Activated gamma-delta T cell treated with anti-CD3 and anti-CD28 coated beads, Interleukin-2, amount 50 U/mL, for 16 hours (primary cell): Measurements from ENCODE around the gene SRP72.
"Not testable (repeated sequence)": the region's sequence is repeated elsewhere in the genome, so short reads cannot be mapped to it uniquely, and the experiment has no call there.

Experiments
- DNase-seq: peaks from one replicate; pipeline ENCODE4 v3.0.0-alpha.2; 2020; ENCODE audit warnings: low read depth

Gene SRP72, protein sequence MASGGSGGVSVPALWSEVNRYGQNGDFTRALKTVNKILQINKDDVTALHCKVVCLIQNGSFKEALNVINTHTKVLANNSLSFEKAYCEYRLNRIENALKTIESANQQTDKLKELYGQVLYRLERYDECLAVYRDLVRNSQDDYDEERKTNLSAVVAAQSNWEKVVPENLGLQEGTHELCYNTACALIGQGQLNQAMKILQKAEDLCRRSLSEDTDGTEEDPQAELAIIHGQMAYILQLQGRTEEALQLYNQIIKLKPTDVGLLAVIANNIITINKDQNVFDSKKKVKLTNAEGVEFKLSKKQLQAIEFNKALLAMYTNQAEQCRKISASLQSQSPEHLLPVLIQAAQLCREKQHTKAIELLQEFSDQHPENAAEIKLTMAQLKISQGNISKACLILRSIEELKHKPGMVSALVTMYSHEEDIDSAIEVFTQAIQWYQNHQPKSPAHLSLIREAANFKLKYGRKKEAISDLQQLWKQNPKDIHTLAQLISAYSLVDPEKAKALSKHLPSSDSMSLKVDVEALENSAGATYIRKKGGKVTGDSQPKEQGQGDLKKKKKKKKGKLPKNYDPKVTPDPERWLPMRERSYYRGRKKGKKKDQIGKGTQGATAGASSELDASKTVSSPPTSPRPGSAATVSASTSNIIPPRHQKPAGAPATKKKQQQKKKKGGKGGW

DNA sequence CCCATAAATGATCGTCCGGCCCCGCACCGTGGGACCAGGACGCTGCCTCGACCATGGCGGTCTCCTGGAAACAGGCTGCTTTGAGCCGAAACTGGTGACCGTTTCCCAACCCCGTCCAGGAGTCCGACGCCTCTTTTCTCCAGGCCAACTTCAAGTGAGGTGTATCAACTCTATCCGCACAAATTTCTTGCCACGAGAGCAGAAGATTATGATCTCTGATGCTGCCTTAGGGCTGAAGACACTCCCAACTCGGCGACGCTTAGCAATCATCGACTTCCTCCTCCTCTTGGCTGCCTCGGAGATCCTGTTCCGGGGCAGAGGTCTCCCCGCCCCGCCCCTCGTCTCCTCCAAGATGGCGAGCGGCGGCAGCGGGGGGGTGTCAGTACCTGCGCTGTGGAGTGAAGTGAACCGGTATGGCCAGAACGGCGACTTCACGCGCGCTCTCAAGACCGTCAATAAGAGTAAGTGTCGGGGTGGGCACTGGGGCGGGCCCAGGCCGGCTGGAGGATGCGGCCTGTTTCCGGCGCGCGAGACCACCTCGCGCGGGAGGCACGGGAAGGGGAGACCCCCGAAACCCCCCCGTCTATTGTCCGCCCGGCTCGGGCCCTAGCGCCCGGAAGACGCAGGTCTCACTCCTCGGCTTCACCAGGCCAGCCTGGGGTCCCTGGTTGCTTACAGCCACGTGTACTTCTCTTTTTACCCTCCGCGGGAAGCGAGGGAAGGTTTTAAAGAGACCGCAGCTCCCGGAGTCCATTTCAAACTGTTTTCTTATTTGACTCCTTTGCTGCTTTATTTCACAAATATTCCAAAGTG, at the start of gene SRP72:
SRP72 (plus strand) TSS at position 334 of the 813 bp plus-strand sequence; CDS start at position 353, 19 bp downstream.
- DNase-seq: peak; percentile 84

DNA sequence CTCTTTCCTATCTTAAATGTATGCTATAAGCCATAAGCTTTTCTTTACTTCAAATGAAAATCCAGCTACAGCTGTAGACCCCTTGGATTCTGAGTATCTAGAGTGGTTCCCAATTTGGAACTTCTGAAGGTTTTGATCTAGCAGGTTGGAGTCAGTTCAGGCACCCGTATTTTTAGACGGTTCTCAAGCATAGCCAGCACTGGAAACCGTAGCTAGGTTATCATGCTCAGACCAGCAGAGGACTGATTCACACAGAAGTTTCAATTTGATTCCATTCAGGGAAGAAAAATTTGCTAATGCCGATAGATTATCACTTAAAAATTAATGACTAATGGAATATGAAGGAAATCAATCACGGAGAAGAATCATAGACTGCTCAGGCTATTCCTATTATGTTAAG, 43.2 kb upstream of the SRP72 start:
- no peak for DNase-seq

DNA sequence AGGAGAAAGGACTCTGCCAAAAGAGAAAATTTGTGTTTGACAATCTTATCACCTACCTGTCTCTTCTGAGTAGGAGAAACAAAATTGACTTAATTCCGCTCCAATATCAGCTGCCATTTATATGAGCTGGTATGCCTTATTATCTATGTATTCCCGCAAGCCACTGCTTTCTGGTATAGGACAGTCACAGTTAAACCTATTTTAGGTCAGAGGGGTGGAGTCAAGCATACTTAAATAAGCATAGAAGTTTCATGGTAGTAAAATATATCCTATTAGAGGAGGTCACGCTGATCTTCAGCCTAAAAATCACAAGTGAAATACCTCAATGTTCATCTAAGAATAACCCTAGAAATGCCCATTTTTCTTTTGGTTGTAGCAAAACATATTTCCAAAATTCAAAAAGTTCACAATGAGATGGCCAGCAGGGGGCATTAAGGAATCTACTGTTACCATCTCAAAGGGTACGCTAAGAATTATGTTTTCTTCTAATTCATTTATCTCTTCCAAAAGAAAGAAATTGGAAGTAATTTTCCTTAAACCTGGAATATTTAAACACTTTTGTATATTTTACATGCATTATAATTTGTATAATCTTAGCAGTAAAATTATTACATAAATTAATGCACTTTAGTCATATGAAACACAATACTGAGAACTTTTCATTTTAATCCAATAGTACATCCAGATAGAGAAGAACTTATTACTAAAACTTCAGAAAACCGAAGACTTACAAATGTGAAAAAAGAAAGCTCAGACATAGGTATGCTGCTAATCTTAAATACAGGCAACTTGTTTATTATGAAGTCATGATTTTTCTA, 42.5 kb upstream of the SRP72 start:
- DNase-seq: peak; percentile 17

DNA sequence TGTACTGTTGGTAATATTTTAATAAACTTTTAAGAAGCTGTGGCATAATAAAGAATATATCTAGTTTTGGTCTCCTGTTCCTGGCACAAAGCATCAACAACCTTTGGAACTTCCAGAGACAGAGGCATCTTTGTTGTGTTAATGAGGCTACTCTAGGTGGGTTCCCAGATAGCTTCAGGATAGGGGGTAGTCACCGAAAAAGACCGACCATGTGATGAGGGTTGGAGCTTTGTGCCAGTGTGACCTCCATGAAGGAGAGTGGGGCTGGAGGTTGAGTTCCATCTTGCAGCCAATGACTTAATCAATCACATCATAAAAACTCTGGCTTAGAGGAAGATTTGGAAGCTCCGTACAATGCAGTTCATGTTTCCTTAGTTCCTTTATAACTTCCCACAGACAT, 41.9 kb upstream of the SRP72 start:
- no peak for DNase-seq

DNA sequence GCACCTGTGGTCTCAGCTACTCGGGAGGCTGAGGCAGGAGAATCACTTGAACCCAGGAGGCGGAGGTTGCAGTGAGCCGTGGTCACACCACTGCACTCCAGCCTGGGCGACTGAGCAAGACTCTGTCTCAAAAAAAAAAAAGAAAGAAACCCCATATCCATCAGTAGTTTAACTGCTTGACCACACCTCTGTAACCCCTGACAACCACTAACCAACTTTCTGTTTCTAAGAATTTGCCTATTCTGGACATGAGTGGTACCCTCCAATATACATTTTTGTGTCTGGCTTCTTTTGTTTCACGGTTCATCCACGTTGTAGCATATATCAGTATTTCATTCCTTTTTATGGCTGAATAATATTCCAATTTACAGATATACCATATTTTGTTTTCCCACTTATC, 41.1 kb upstream of the SRP72 start:
- no peak for DNase-seq

DNA sequence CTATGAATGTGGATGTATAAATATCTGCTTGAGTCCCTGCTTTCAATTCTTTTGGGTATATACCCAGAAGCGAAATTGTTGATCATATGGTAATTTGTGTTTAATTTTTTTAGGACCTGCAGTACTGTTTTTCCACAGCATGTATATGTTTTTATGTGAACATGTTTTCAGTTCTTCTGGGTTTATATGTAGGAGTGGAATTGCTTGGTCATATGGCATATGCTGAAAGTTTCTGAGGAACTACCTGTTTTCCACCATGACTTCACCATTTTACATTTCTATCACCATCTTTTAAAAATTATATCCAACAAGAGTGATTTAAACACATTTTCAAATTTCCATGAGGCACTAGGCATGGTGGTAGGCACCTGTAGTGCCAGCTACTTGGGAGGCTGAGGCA, 40.2 kb upstream of the SRP72 start:
- DNase-seq: no peak

DNA sequence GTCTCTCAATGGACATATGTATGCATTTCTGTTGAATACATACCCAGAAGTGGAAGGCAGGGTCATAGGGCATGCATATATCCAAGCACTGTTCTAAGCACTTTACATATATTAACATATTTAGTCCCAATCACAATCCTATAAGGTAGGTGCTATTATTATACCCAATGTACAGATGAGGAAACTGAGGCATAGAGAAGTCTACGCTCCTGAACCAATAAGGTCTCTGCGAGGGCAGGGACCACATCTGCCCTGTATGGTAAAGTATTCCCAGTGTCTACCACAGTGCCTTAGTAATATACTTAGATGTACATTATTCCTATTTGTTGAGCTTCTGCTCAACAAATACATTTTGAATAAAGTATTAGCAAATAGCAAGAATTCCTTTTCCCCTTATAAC, 37.2 kb upstream of the SRP72 start:
- no peak for DNase-seq

DNA sequence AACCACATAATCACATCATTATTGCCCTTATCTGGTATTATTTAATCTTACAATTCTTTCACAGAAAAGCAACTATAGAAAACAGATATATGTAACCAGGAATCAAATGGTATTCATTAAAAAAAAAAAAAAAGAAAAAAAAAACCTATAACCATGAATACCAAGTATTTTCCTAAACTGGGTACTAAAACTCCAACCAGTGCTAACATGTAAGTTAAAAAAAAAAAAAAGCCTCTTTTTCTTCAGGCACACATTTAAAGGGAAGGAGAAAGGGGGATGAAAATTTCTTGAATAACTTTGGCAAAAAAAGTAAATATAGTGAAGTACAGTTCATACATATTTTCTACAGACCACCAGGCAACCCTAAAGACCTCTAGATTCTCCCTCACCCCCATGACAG, 34.1 kb upstream of the SRP72 start:
- no peak for DNase-seq

DNA sequence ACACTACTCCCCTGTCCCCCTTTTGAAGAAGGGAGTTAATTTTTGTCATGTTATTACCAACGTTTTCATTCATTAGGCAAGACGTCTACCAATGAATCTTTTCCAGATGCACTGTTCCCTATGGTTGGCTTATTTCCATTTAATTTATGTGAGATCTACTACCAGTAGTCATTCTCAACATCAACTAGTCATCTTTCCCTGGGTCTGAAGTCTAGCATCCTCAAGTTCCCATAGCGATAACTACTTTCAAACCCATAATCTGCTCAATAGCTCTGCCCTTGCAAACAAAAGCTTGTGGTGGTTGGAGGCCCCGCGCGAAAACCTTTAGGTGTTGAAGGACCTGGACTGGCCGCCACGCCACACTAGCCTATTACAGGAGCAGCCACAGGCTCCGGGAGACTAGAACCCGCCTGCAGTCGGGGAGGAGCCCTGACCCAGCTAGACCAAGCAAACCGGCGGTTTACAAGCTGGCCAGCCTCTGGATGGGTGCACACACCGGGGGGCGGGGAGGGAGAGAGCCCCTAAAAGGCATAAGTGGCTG, 32.7 kb upstream of the SRP72 start:
- DNase-seq: no peak

DNA sequence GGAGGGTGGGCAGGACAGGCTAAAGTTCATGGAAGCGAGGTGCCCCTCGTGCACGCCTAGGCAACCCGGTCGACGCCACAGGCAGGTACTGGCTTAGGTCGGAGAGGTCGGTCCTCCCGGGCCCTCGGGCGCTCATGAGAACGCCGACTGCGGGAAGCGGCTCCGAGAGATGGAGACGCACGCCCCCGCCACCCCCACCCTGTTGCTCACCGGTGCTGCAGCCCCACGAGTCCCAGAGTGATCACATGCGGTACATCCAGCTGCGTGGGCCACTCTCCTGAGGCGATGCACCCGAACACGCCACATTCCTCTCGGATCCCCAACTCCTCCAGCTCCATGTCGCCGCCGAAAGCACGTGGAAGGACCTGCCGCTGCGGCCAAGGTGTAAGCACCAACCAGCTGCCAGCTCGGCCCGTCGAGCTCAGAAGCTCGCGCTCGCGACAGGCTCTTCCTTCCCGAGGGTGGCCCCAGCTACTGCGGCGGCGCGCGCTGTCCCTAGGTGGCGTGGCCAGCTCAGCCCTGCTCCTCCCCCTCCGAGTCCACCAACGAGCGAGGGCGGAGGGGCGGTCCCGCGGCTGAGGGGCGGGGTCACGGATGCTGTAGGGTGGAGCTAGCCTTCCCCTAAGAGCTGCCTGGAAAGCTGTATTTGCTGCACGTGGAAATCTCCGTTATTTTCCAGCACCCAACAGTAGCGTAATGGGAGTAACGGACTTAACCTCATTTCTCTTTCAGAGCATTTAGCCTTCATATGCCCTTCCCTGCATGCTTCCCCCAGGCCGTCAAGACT, 32.1 kb upstream of the SRP72 start, which contains the start of gene PPAT:
PPAT (minus strand) TSS at position 476 of the 787 bp plus-strand sequence; CDS start at position 338, 138 bp downstream.
- peak; percentile 97 for DNase-seq

DNA sequence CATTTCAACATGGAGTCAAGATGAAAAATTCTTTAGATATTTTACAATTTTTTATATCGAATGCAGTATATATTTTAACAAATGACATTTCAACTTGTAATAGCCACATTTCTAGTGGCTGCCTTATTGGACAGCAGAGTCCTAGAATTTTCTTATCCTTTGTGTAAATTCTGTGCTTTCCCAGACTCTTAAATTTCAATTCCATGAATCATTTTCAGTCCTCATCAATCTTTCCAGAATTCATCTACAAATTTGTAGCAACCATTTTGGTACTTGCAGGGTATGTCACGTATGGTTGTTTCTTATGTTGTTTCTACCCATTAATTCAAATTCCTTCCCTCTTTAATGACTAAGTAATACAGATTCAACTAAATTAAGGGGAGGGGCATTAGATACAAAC, 28.7 kb upstream of the SRP72 start:
- DNase-seq: no peak

DNA sequence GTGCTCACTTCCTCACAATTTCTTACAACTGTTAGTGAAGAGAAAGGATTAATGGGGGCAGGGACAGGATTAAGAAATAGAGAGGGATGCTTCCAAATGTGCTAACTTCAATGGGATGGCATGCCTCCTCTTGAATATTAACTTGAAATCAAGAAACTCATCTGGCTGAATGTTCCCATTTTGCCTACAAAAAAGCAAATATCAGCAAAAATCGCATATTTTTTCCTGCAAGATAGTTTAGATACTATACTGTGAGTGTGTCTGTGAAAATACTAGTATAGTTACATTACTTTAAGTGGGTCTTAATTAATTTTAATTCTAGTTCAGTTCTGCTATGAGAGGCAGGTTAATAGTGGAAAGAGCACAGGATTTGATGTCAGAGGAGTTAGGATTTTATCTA, 26.4 kb upstream of the SRP72 start:
- no peak for DNase-seq

DNA sequence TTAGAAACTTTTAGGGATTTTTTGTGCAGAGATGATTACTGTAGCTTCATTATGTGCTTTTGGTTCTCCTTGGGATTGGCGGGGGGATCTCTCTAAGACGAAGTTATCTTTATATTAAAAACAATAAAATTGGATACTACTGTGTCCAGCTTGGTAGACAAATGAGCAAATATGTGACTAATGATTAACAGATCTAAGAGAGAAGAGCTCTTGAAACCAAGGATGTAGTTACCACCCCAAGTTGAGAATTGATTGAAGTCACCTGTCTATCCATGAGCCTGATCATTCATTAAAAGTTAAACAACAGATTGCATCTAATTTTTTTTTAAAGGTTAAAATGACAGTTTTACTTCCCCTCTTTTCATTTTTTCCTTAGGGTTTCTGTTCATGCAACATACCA, 22.7 kb upstream of the SRP72 start:
- DNase-seq: no peak

DNA sequence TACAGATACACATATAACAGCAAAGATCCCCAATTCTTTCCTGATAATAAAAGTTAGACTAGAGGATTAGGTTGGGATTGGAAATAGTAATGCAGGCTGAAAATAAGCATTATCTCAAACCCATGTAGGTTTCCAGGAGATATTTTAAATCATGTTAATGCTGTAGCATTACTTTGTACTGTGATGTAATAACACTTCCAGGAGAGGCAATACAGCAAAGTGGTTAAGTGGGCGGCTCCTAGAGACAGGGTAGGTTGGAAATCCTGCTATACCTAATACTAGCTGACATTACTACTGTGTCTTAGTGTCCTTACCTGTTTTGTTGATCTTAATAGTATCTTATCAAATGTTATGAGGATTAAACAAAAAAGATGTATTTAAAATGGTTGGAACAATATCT, 21.7 kb upstream of the SRP72 start:
- DNase-seq: no peak

DNA sequence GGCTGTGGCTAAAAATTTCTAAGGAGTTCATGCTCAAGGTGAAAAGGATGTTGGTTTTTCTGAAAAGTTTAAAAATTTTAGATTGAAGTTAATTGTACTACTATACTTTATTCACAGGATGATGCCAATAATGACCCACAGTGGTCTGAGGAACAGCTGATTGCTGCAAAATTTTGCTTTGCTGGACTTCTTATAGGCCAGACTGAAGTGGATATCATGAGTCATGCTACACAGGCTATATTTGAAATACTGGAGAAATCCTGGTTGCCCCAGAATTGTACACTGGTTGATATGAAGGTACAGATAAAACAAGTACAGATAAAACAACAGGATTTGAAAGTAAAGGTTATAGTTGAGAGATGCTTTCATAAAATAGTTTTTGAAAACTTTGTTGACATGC, 19.1 kb upstream of the SRP72 start:
- no peak for DNase-seq

DNA sequence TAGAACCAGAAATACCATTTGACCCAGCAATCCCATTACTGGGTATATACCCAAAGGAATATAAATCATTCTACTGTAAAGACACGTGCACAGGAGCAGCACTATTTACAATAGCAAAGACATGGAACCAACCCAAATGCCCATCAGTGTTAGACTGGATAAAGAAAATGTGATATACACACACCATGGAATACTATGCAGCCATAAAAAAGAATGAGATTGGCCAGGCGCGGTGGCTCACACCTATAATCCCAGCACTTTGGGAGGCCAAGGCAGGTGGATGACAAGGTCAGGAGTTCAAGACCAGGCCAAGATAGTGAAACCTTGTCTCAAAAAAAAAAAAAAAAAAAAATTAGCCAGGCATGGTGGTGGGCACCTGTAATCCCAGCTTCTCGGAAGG, 17.9 kb upstream of the SRP72 start:
- DNase-seq: not testable (repeated sequence)

DNA sequence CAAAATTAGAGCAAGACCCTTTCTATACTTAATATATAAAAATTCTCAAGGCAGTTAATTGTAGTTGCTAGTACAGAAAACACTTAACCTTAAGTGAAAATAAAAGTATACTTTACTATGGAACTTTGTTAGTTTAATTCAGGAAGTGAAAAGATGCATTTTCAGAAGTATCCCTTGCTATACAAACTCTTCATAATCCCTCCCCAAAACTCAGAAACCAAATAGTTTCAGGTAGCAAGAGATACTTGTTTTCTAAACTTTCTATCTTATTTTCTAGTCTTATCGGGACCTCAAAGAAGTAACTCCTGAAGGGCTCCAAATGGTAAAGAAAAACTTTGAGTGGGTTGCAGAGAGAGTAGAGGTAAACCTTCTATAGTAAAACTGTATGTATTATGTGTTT, 17.1 kb upstream of the SRP72 start:
- no peak for DNase-seq

DNA sequence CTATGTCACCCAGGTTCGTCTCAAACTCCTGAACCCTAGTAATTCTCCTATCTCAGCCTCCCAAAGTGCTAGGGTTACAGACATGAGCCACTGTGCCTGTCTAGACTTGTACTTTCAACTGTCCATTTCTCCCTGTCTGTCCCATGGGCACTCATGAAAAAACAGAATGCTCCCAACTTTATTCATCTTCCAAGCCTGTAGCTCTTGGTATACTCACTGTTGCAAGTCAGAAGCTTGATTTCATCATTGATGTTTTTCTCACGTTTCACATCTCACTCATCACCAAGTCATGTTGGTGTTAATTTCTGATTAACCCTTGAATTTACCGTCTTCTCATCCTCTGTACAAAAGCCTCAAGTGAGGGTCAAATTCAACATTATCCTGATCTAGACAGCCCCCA, 7.3 kb upstream of the SRP72 start:
- DNase-seq: no peak

DNA sequence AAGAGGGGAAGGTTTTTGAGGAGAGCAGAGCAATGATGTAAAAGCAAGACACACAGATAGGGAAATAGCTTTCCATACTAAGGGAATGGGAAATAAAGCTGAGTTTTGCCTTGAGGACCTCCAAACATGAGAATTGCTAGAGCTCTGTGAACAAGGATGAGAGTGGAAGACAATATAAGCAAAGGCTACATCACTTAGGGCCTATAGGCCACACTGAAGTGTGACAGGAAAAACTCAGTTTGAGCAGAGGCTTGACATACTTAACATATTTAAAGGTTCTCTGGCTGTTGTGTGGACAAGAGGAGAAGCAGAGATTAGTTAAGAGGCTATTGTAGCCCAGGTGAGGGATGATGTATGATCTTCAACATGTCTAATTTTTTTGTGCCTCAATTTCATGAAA, 5.3 kb upstream of the SRP72 start:
- DNase-seq: no peak

DNA sequence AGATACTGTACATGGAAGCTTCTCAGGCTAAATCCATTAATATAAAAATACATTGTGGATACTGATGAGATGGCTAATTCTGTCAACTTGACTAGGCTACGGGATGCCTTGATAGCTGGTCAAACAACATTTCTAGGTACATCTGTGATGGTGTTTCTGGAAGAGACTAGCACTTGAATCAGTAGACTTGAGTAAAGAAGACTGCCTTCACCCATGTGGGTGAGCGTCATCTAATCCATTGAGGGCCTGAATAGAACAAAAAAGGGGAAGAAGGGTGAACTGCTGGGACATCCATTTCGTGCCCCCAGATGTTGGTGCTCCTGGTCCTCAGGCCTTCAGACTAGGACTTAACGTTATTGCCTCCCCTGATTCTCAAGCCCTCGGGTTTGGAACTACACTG, 3.7 kb upstream of the SRP72 start:
- no peak for DNase-seq

DNA sequence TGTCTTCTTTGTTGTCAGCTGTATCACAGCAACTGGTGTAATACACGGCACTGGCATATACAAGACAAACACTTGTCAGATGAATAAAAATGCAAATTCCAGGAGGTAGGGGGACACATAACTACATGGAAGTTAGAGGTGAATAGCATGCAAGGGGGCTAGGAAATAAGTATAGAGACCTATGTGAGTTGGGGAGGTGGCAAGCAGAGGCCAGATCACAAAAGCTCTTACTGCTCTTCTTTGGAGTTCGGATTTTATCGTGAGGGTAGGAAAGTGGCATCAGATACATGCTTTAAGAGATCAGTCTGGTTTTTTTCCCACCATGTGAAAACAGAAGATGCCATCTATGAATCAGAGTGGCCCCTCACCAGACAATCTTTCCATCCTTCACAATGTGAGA, 2.8 kb upstream of the SRP72 start:
- DNase-seq: no peak
